Hepatocyte (in vitro differentiated cells): ENCODE results near the gene ABCA1. TPM values are rescaled to one million over a fixed set of nuclear protein-coding genes. Genes with fewer than 3 reads are reported as not detected.
A peak's percentile ranks its signal among the peaks of the same experiment; 100 is the strongest.
"Not testable (repeated sequence)": the region's sequence is repeated elsewhere in the genome, so short reads cannot be mapped to it uniquely, and the experiment has no call there.

ENCODE experiments used
- DNase-seq: peaks from one replicate; pipeline ENCODE4 v3.0.0-alpha.2; 2016; ENCODE audit warnings: low spot score
- H2AFZ ChIP-seq: fragments of 200-600 bp; sonication (generic); 2 replicates; pipeline ENCODE4 v1.6.0; 2016; ENCODE audit warnings: antibody characterized with exemption, mild to moderate bottlenecking
- H3K27ac ChIP-seq: fragments of 200-600 bp; sonication (generic); 2 replicates; pipeline ENCODE4 v1.5.1; 2016; ENCODE audit warnings: mild to moderate bottlenecking
- H3K27me3 ChIP-seq: fragments of 200-600 bp; sonication (generic); 2 replicates; pipeline ENCODE4 v1.6.1; 2016
- H3K36me3 ChIP-seq: fragments of 200-600 bp; sonication (generic); replicated peaks from 2 replicates; pipeline ENCODE4 v1.5.1; 2016; ENCODE audit warnings: low read depth; ENCODE audit not compliant: insufficient read depth
- H3K4me1 ChIP-seq: fragments of 200-600 bp; sonication (generic); 2 replicates; pipeline ENCODE4 v1.5.1; 2016; ENCODE audit warnings: mild to moderate bottlenecking, moderate library complexity; ENCODE audit not compliant: insufficient read depth
- H3K4me2 ChIP-seq: fragments of 200-600 bp; sonication (generic); 2 replicates; pipeline ENCODE4 v1.6.0; 2016
- H3K4me3 ChIP-seq: fragments of 200-600 bp; sonication (generic); 2 replicates; pipeline ENCODE4 v1.5.1; 2016; ENCODE audit warnings: mild to moderate bottlenecking
- H3K79me2 ChIP-seq: fragments of 200-600 bp; sonication (generic); 2 replicates; pipeline ENCODE4 v1.6.0; 2017; ENCODE audit warnings: mild to moderate bottlenecking
- H3K9me2 ChIP-seq: fragments of 200-600 bp; sonication (generic); replicated peaks from 2 replicates; pipeline ENCODE4 v1.6.0; 2017; ENCODE audit warnings: mild to moderate bottlenecking; ENCODE audit not compliant: insufficient read depth
- H3K9me3 ChIP-seq: fragments of 200-600 bp; sonication (generic); 2 replicates; pipeline ENCODE4 v1.5.1; 2016; ENCODE audit warnings: low read depth, mild to moderate bottlenecking
- H4K20me1 ChIP-seq: fragments of 200-600 bp; sonication (generic); 2 replicates; pipeline ENCODE4 v1.6.0; 2016; ENCODE audit warnings: mild to moderate bottlenecking; ENCODE audit not compliant: insufficient read depth, poor library complexity, severe bottlenecking
- EZH2 ChIP-seq: fragments of 200-600 bp; sonication (generic); IDR thresholded peaks from 2 replicates; pipeline ENCODE4 v1.6.1; 2016; ENCODE audit warnings: antibody characterized with exemption, mild to moderate bottlenecking, borderline replicate concordance
- EZH2phosphoT487 ChIP-seq: fragments of 200-600 bp; sonication (generic); IDR thresholded peaks from one replicate; pipeline ENCODE4 v1.6.1; 2018; ENCODE audit warnings: antibody characterized with exemption, mild to moderate bottlenecking, low read depth, moderate library complexity; ENCODE audit not compliant: unreplicated experiment, severe bottlenecking
- WGBS: methylation state at CpG from one replicate; pipeline ENCODE4 v1.1.6; 2016; ENCODE audit warnings: low lambda C conversion rate; ENCODE audit errors: missing lambda C conversion rate; 5-methylcytosine and 5-hydroxymethylcytosine counted together
- polyA plus RNA-seq: library from polyadenylated mRNA; unstranded; fragments of >200 nt; fragmentation: Nextera tagmentation; extraction: Ambion mirVana; gene quantifications from 2 replicates; pipeline ENCODE4 v1.2.1, GENCODE V29; 2016
- total RNA-seq: library from RNA; depleted of rRNA; stranded (reverse); fragments of >200 nt; gene quantifications from 2 replicates; pipeline ENCODE4 v1.2.3, GENCODE V29; 2014
- TF ChIP-seq, protein P1 (sequence below): fragments of 200-600 bp; sonication (generic); IDR thresholded peaks from 2 replicates; pipeline ENCODE4 v1.5.1; 2016; ENCODE audit warnings: antibody characterized with exemption, mild to moderate bottlenecking; ENCODE audit not compliant: poor library complexity

Gene ABCA1
- total and polyA plus RNA-seq, 2 experiments from 2014 or later, result 14.5 to 87.4 TPM

GRCh38 chr9:104934691-104935500 lies 6.9 kb upstream of the ABCA1 start:
- no peaks in the 10 kb centered on the region for H3K27me3 ChIP-seq
- H2AFZ ChIP-seq, result no peak overlapping the region
- no peak overlapping the region for H3K27ac ChIP-seq
- no peaks in the 10 kb centered on the region for H3K79me2 ChIP-seq
- no peaks in the 10 kb centered on the region for H3K9me2 ChIP-seq
- no peak overlapping the region for H3K4me3 ChIP-seq
- H3K4me1 ChIP-seq, result no peaks in the 10 kb centered on the region
- no peaks in the 10 kb centered on the region for H4K20me1 ChIP-seq
- no peak for DNase-seq
- H3K9me3 ChIP-seq, result no peaks in the 10 kb centered on the region
- 19% methylated on average over 2 of the region's 2 CpGs for WGBS
- no peak overlapping the region for H3K4me2 ChIP-seq
- H3K36me3 ChIP-seq, result no peaks in the 10 kb centered on the region
- TF ChIP-seq EZH2phosphoT487, result no peak
- TF ChIP-seq, protein P1, sequence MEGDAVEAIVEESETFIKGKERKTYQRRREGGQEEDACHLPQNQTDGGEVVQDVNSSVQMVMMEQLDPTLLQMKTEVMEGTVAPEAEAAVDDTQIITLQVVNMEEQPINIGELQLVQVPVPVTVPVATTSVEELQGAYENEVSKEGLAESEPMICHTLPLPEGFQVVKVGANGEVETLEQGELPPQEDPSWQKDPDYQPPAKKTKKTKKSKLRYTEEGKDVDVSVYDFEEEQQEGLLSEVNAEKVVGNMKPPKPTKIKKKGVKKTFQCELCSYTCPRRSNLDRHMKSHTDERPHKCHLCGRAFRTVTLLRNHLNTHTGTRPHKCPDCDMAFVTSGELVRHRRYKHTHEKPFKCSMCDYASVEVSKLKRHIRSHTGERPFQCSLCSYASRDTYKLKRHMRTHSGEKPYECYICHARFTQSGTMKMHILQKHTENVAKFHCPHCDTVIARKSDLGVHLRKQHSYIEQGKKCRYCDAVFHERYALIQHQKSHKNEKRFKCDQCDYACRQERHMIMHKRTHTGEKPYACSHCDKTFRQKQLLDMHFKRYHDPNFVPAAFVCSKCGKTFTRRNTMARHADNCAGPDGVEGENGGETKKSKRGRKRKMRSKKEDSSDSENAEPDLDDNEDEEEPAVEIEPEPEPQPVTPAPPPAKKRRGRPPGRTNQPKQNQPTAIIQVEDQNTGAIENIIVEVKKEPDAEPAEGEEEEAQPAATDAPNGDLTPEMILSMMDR, result no peak
- no peak for TF ChIP-seq EZH2

DNA sequence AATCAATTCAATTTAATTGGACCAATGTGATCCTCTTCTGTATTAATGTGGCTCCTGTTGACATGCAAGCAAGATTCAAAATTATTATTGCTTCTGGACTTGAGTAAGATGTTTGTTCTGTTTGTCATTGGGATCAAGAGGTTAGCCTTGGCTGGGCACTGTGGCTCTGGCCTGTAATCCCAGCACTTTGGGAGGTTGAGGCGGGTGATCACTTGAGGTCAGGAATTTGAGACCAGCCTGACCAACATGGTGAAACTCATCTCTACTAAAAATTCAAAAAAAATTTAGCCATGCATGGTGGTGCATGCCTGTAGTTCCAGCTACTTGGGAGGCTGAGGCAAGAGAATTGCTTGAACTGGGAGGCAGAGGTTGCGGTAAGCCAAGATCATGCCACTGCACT lies 5.1 kb upstream of the ABCA1 start:
- H3K9me3 ChIP-seq, H3K27me3 ChIP-seq, H3K79me2 ChIP-seq, H3K4me2 ChIP-seq, H3K4me1 ChIP-seq, H3K4me3 ChIP-seq, H3K9me2 ChIP-seq, H4K20me1 ChIP-seq, H3K27ac ChIP-seq, DNase-seq, H2AFZ ChIP-seq, H3K36me3 ChIP-seq: not testable (repeated sequence)
- 95% methylated on average over 2 of the region's 2 CpGs for WGBS

DNA sequence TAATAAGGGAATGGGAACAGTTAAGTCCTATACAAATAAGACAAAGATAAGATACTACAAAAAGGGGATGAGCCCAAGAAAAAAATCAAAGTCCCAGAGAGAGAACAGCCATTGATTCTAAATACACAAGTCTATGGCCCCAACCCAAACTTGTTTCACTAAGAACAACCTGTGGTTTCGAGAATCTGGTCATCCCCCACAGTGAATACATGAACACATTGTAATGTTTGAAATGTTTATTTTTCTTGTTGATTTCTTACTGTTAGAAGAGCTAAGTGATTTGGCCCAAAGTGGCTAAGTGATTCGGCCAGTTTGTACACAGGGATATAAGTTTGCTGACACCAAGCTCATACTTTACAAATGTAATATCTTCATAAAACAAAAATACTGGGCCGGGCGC lies 3.3 kb upstream of the ABCA1 start:
- Histone ChIP-seq H3K27ac (no peak overlapping the region), H2AFZ (no peak overlapping the region), H3K36me3 (no peaks in the 10 kb centered on the region), H3K79me2 (peaks cover 14% of the 10 kb centered on the region), H3K9me3 (no peaks in the 10 kb centered on the region), H3K4me3 (no peak overlapping the region), H3K9me2 (no peaks in the 10 kb centered on the region), H3K4me2 (no peak overlapping the region), H3K27me3 (no peaks in the 10 kb centered on the region), H3K4me1 (peaks cover 6% of the 10 kb centered on the region), H4K20me1 (no peaks in the 10 kb centered on the region)
- WGBS, result 55% methylated on average over 4 of the region's 4 CpGs
- no peak for DNase-seq
- TF ChIP-seq, protein P1, result no peak

DNA sequence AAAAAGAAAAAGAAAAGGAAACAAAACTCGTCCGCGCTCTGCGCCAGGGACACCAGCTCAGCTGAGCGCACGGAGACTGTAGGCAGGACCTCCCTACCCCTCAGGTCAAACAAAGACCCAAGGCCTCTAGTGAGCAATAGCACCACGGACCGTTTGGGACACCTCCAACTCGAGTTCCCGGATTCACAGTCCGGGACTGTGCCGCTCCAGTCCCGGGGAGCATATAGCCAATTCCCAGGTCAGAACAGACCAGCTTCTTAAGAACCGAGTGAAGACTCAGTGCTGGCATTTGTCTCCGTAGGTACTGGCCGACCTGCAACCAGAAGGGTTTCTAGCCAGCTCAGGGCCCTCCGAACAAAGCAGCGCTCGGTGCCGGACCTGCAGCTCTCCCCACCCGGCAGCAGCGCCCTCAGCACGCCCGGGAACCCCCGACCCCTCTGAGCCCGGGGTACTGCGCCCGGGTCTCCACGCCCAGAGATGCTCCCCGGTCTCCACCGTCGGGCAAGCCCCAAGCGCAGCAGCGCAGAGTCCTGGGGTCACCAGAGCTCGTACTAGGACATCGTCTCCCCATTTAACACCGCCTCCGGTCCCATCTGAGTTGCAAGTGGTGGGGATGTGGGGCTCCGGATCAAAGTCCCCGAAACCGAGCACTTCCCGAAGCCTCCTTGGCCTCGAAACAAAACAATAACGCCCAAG lies 591 bp downstream of the ABCA1 start:
- WGBS, result 1% methylated on average over 43 of the region's 44 CpGs
- Histone ChIP-seq H3K27me3 (no peaks in the 10 kb centered on the region), H3K9me2 (no peaks in the 10 kb centered on the region), H3K4me1 (peaks cover 14% of the 10 kb centered on the region), H4K20me1 (peaks cover 36% of the 10 kb centered on the region), H3K27ac (peak overlapping the region; percentile 96), H3K79me2 (peaks cover 53% of the 10 kb centered on the region), H3K4me2 (peak overlapping the region; percentile 85), H3K4me3 (peak overlapping the region; percentile 85), H2AFZ (peak overlapping the region; percentile 43), H3K9me3 (no peaks in the 10 kb centered on the region), H3K36me3 (no peaks in the 10 kb centered on the region)
- TF ChIP-seq EZH2phosphoT487 (no peak), EZH2 (no peak)
- TF ChIP-seq, protein P1, result no peak
- peak; percentile 58 for DNase-seq
